GM18508 (cell line): ENCODE measurements around the gene RHD.
"Not testable (repeated sequence)": the region's sequence is repeated elsewhere in the genome, so short reads cannot be mapped to it uniquely, and the experiment has no call there.

Experiments used
- ATAC-seq: cut with Tn5 transposase; IDR thresholded peaks from one replicate; pipeline ENCODE4 v1.9.1; 2021; ENCODE audit warnings: moderate number of reproducible peaks; ENCODE audit not compliant: insufficient read depth, unreplicated experiment

The RHD gene

GRCh38 chr1:25255706-25256577 lies 16.4 kb upstream of the RHD start:
- ATAC-seq: no peak

- no peak for ATAC-seq
These were observed 15.7 kb upstream of the RHD start for GRCh38 chr1:25256578-25256965.

GRCh38 chr1:25257196-25257595 lies 15.1 kb upstream of the RHD start:
- no peak for ATAC-seq

- ATAC-seq: not testable (repeated sequence)
These were observed 12.5 kb upstream of the RHD start for GRCh38 chr1:25259813-25260212.

- ATAC-seq: not testable (repeated sequence)
These were observed 12.0 kb upstream of the RHD start for GRCh38 chr1:25260336-25260735.

GRCh38 chr1:25266554-25267287 lies 5.6 kb upstream of the RHD start:
- ATAC-seq: not testable (repeated sequence)

- peak; percentile 46 for ATAC-seq
These were observed 4.8 kb upstream of the RHD start for GRCh38 chr1:25267288-25268142.

- ATAC-seq: not testable (repeated sequence)
These were observed 4.1 kb upstream of the RHD start for GRCh38 chr1:25268143-25268760.

GRCh38 chr1:25275648-25276047 lies 3.3 kb downstream of the RHD start:
- ATAC-seq: not testable (repeated sequence)

GRCh38 chr1:25277295-25277694 lies 5.0 kb downstream of the RHD start:
- ATAC-seq: not testable (repeated sequence)

GRCh38 chr1:25278358-25278757 lies 6.0 kb downstream of the RHD start:
- not testable (repeated sequence) for ATAC-seq

- ATAC-seq: not testable (repeated sequence)
These were observed 6.5 kb downstream of the RHD start for GRCh38 chr1:25278790-25279189.

- ATAC-seq: not testable (repeated sequence)
These were observed 7.4 kb downstream of the RHD start for GRCh38 chr1:25279693-25280111.

- not testable (repeated sequence) for ATAC-seq
These were observed 13.6 kb downstream of the RHD start for GRCh38 chr1:25285862-25286261.

GRCh38 chr1:25287164-25287563 lies 14.9 kb downstream of the RHD start:
- ATAC-seq: not testable (repeated sequence)

GRCh38 chr1:25288573-25289101 lies 16.3 kb downstream of the RHD start:
- not testable (repeated sequence) for ATAC-seq

GRCh38 chr1:25290043-25290442 lies 17.7 kb downstream of the RHD start:
- ATAC-seq: not testable (repeated sequence)

GRCh38 chr1:25293426-25293825 lies 21.1 kb downstream of the RHD start:
- not testable (repeated sequence) for ATAC-seq
